Panc1 (cell line): Measurements from ENCODE around the gene ATG14.

ENCODE experiments used
- CTCF ChIP-seq: fragments of 450-650 bp; IDR thresholded peaks from 2 replicates; pipeline ENCODE4 v1.5.1; 2017; ENCODE audit warnings: mild to moderate bottlenecking
- SIN3A ChIP-seq: IDR thresholded peaks from 2 replicates; pipeline ENCODE4 v1.6.1; 2012; ENCODE audit warnings: low read depth, mild to moderate bottlenecking, low read length, moderate library complexity, borderline replicate concordance; ENCODE audit not compliant: insufficient read depth
- TF ChIP-seq, protein P1 (sequence below), 2 experiments: IDR thresholded peaks; 2 replicates each; pipeline ENCODE4 v1.6.1; 2011 to 2012; ENCODE audit warnings: low read depth in 2 of 2, control low read depth in 1 of 2, low read length in 1 of 2, mild to moderate bottlenecking in 1 of 2, moderate library complexity in 1 of 2; ENCODE audit not compliant: insufficient read depth in 1 of 2

GRCh38 chr14:55384536-55384935 is 27.1 kb downstream of the ATG14 start:
- TF ChIP-seq CTCF = no peak
- no peak for TF ChIP-seq SIN3A
- TF ChIP-seq, protein P1, sequence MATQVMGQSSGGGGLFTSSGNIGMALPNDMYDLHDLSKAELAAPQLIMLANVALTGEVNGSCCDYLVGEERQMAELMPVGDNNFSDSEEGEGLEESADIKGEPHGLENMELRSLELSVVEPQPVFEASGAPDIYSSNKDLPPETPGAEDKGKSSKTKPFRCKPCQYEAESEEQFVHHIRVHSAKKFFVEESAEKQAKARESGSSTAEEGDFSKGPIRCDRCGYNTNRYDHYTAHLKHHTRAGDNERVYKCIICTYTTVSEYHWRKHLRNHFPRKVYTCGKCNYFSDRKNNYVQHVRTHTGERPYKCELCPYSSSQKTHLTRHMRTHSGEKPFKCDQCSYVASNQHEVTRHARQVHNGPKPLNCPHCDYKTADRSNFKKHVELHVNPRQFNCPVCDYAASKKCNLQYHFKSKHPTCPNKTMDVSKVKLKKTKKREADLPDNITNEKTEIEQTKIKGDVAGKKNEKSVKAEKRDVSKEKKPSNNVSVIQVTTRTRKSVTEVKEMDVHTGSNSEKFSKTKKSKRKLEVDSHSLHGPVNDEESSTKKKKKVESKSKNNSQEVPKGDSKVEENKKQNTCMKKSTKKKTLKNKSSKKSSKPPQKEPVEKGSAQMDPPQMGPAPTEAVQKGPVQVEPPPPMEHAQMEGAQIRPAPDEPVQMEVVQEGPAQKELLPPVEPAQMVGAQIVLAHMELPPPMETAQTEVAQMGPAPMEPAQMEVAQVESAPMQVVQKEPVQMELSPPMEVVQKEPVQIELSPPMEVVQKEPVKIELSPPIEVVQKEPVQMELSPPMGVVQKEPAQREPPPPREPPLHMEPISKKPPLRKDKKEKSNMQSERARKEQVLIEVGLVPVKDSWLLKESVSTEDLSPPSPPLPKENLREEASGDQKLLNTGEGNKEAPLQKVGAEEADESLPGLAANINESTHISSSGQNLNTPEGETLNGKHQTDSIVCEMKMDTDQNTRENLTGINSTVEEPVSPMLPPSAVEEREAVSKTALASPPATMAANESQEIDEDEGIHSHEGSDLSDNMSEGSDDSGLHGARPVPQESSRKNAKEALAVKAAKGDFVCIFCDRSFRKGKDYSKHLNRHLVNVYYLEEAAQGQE (IDR thresholded peaks at IDR 0.05; ENCODE audit: insufficient read depth in 1 of 2, low read depth in 2 of 2, low read length in 1 of 2) = no peak
